H1 (cell line): ENCODE measurements around the gene ARCN1. TPM values are rescaled to one million over a fixed set of nuclear protein-coding genes. Genes with fewer than 3 reads are reported as not detected.

Source experiments
- CTCF ChIA-PET: fragments of 300-600 bp; sonication (Branson Sonifier 250); formaldehyde crosslinking; loops from one replicate; lab custom pipeline; 2021; ENCODE audit not compliant: partially characterized antibody; lab: Charles Lee
- POLR2A ChIA-PET: fragments of 300-600 bp; sonication (Branson Sonifier 250); formaldehyde crosslinking; loops from one replicate; lab custom pipeline; 2021; ENCODE audit warnings: inconsistent platforms; ENCODE audit not compliant: partially characterized antibody; lab: Charles Lee
- DNase-seq, 2 experiments: peaks; one replicate each; pipeline versions ENCODE4 v3.0.0 to v3.0.0-alpha.2; 2010 to 2022; ENCODE audit warnings: low spot score in 2 of 2, low read depth in 1 of 2, mixed read lengths in 1 of 2
- FAIRE-seq: peaks from 2 replicates; lab custom pipeline; 2011; peaks lifted over from hg19 to GRCh38; lab: Jason Lieb, UNC
- H2AFZ ChIP-seq: 2 replicates; pipeline ENCODE4 v1.8.1; 2012; ENCODE audit warnings: low read length, inconsistent platforms
- H2AK5ac ChIP-seq: 2 replicates; pipeline ENCODE4 v1.6.1; 2013; ENCODE audit warnings: low read depth, low read length
- H2BK120ac ChIP-seq: replicated peaks from 2 replicates; pipeline ENCODE3; 2013; ENCODE audit warnings: low read depth, low read length, inconsistent platforms
- H2BK12ac ChIP-seq: 2 replicates; pipeline ENCODE4 v1.6.1; 2013; ENCODE audit warnings: low read depth, low read length
- H2BK15ac ChIP-seq: 2 replicates; pipeline ENCODE4 v1.6.1; 2013; ENCODE audit warnings: low read length
- H2BK20ac ChIP-seq: 2 replicates; pipeline ENCODE4 v1.6.1; 2013; ENCODE audit warnings: low read length
- H2BK5ac ChIP-seq: 2 replicates; pipeline ENCODE4 v1.6.1; 2013; ENCODE audit warnings: low read depth, low read length
- H3K14ac ChIP-seq: 2 replicates; pipeline ENCODE4 v1.6.1; 2013; ENCODE audit warnings: inconsistent platforms; ENCODE audit not compliant: insufficient read length
- H3K18ac ChIP-seq: 2 replicates; pipeline ENCODE4 v1.6.1; 2013; ENCODE audit warnings: low read length; ENCODE audit errors: extremely low read depth
- H3K23ac ChIP-seq: 2 replicates; pipeline ENCODE4 v1.6.1; 2013; ENCODE audit warnings: inconsistent platforms; ENCODE audit not compliant: insufficient read length
- H3K23me2 ChIP-seq: 2 replicates; pipeline ENCODE4 v1.6.1; 2013; ENCODE audit warnings: low read depth, low read length
- H3K27ac ChIP-seq: 2 replicates; pipeline ENCODE4 v1.6.1; 2011; ENCODE audit warnings: low read depth, low read length, inconsistent platforms
- H3K27me3 ChIP-seq, 4 experiments: replicated peaks in 1 of 4; 1 replicate in 1 of 4; 2 replicates in 3 of 4; pipeline versions ENCODE4 v1.6.1 to v1.8.1; 2011 to 2013; ENCODE audit warnings: low read length in 3 of 4, mild to moderate bottlenecking in 3 of 4, inconsistent platforms in 2 of 4, mixed read lengths in 2 of 4, moderate library complexity in 1 of 4; ENCODE audit not compliant: control insufficient read depth in 3 of 4, insufficient read depth in 3 of 4; ENCODE audit errors: extremely low read depth in 1 of 4
- H3K36me3 ChIP-seq, 4 experiments: 2 replicates each; pipeline versions ENCODE4 v1.6.1 to v1.8.1; 2011 to 2013; ENCODE audit warnings: mild to moderate bottlenecking in 4 of 4, low read length in 3 of 4, moderate library complexity in 2 of 4, control low read depth in 1 of 4, inconsistent platforms in 1 of 4; ENCODE audit not compliant: insufficient read depth in 4 of 4, control insufficient read depth in 2 of 4
- H3K4ac ChIP-seq: replicated peaks from 2 replicates; pipeline ENCODE3; 2013; ENCODE audit warnings: low read length, low read depth, mixed read lengths, inconsistent platforms; ENCODE audit not compliant: insufficient read length
- H3K4me1 ChIP-seq, 4 experiments: replicated peaks in 1 of 4; 1 replicate in 1 of 4; 2 replicates in 3 of 4; pipeline versions ENCODE4 v1.6.1 to v1.8.1; 2011 to 2013; ENCODE audit warnings: low read length in 3 of 4, inconsistent platforms in 2 of 4, mixed read lengths in 1 of 4; ENCODE audit not compliant: insufficient read depth in 4 of 4, control insufficient read depth in 3 of 4
- H3K4me2 ChIP-seq, 2 experiments: 2 replicates each; pipeline versions ENCODE4 v1.6.1 to v1.8.1; 2011 to 2013; ENCODE audit warnings: low read depth in 2 of 2, low read length in 2 of 2, control low read depth in 1 of 2, inconsistent platforms in 1 of 2, mild to moderate bottlenecking in 1 of 2; ENCODE audit not compliant: insufficient read depth in 1 of 2
- H3K4me3 ChIP-seq, 4 experiments: fragments of 200-600, 300-600 bp in 1 of 4; sonication (generic), shearing (Covaris generic), sonication (Bioruptor Twin) in 1 of 4; 2 replicates each; pipeline versions ENCODE4 v1.5.1 to v1.8.1; 2011 to 2016; ENCODE audit warnings: low read length in 4 of 4, low read depth in 3 of 4, control low read depth in 2 of 4, inconsistent platforms in 2 of 4, mild to moderate bottlenecking in 2 of 4, mixed read lengths in 1 of 4, moderate library complexity in 1 of 4; ENCODE audit not compliant: insufficient read depth in 2 of 4; ENCODE audit errors: extremely low read depth in 1 of 4
- H3K56ac ChIP-seq: replicated peaks from 2 replicates; pipeline ENCODE3; 2013; ENCODE audit warnings: low read depth, mild to moderate bottlenecking, mixed read lengths, low read length, inconsistent platforms; ENCODE audit not compliant: insufficient read length
- H3K79me1 ChIP-seq: 2 replicates; pipeline ENCODE4 v1.6.1; 2013; ENCODE audit warnings: low read depth, low read length, control low read depth
- H3K79me2 ChIP-seq, 2 experiments: 2 replicates each; pipeline versions ENCODE4 v1.6.1 to v1.8.1; 2012 to 2013; ENCODE audit warnings: low read length in 2 of 2, mild to moderate bottlenecking in 2 of 2, inconsistent platforms in 1 of 2; ENCODE audit not compliant: insufficient read depth in 2 of 2, control insufficient read depth in 1 of 2
- H3K9ac ChIP-seq, 4 experiments: replicated peaks in 1 of 4; 1 replicate in 1 of 4; 2 replicates in 3 of 4; pipeline versions ENCODE4 v1.6.1 to v1.8.1; 2011 to 2013; ENCODE audit warnings: low read depth in 3 of 4, low read length in 3 of 4, control low read depth in 2 of 4, mild to moderate bottlenecking in 2 of 4, moderate library complexity in 2 of 4, inconsistent platforms in 1 of 4; ENCODE audit errors: extremely low read depth in 1 of 4
- H3K9me3 ChIP-seq, 2 experiments: 2 replicates each; pipeline versions ENCODE4 v1.6.1 to v1.8.1; 2012 to 2013; ENCODE audit warnings: mild to moderate bottlenecking in 2 of 2, moderate library complexity in 2 of 2, control low read depth in 1 of 2, inconsistent platforms in 1 of 2, low read depth in 1 of 2, low read length in 1 of 2, mixed read lengths in 1 of 2; ENCODE audit not compliant: insufficient read depth in 2 of 2
- H4K20me1 ChIP-seq, 2 experiments: replicated peaks in 1 of 2; 2 replicates each; pipeline versions ENCODE3 to v1.8.1; 2011 to 2013; ENCODE audit warnings: inconsistent platforms in 2 of 2, low read length in 2 of 2, mild to moderate bottlenecking in 1 of 2; ENCODE audit not compliant: insufficient read depth in 2 of 2, control insufficient read depth in 1 of 2
- H4K5ac ChIP-seq: 2 replicates; pipeline ENCODE4 v1.6.1; 2013; ENCODE audit warnings: low read length, low read depth, mixed read lengths, inconsistent platforms; ENCODE audit not compliant: insufficient read length
- H4K8ac ChIP-seq: 2 replicates; pipeline ENCODE4 v1.8.0; 2013; ENCODE audit warnings: mild to moderate bottlenecking, moderate library complexity, low read length, inconsistent platforms; ENCODE audit not compliant: insufficient read depth; ENCODE audit errors: extremely low read depth
- H4K91ac ChIP-seq: replicated peaks from 2 replicates; pipeline ENCODE3; 2013; ENCODE audit warnings: low read length, mixed read lengths, inconsistent platforms; ENCODE audit not compliant: insufficient read length
- BCL11A ChIP-seq, 2 experiments: IDR thresholded peaks; one replicate each; pipeline ENCODE4 v1.6.1; 2011; ENCODE audit warnings: low read depth in 2 of 2, low read length in 2 of 2, mild to moderate bottlenecking in 2 of 2
- CBX8 ChIP-seq: fragments of 300-800, 300-1000 bp; sonication (generic); IDR thresholded peaks from 2 replicates; pipeline ENCODE4 v1.7.1; 2016; ENCODE audit warnings: low read depth, low read length, borderline replicate concordance
- EP300 ChIP-seq, 2 experiments: IDR thresholded peaks; 1 replicate in 1 of 2; 2 replicates in 1 of 2; pipeline ENCODE4 v1.6.1; 2011 to 2012; ENCODE audit warnings: low read depth in 2 of 2, low read length in 2 of 2, mild to moderate bottlenecking in 2 of 2, borderline replicate concordance in 1 of 2, inconsistent platforms in 1 of 2, moderate library complexity in 1 of 2
- HDAC6 ChIP-seq: IDR thresholded peaks from one replicate; pipeline ENCODE4 v1.7.1; 2012; ENCODE audit warnings: low read depth, mild to moderate bottlenecking, inconsistent platforms, low read length, moderate library complexity
- POLR2AphosphoS5 ChIP-seq: IDR thresholded peaks from 2 replicates; pipeline ENCODE4 v1.6.1; 2011; ENCODE audit warnings: low read depth, low read length
- RXRA ChIP-seq: IDR thresholded peaks from 2 replicates; pipeline ENCODE4 v1.6.1; 2011; ENCODE audit warnings: low read depth, mild to moderate bottlenecking, low read length, moderate library complexity; ENCODE audit not compliant: insufficient read depth
- SP2 ChIP-seq: IDR thresholded peaks from 2 replicates; pipeline ENCODE4 v1.6.1; 2012; ENCODE audit warnings: mild to moderate bottlenecking, low read length, inconsistent platforms
- TAF7 ChIP-seq: optimal IDR thresholded peaks from 2 replicates; pipeline ENCODE3; 2011; ENCODE audit warnings: low read depth, mild to moderate bottlenecking, inconsistent platforms, low read length, moderate library complexity, borderline replicate concordance
- WGBS, 2 experiments: shearing (Covaris generic) in 1 of 2; methylation state at CpG; one replicate each; pipeline versions ENCODE4 v1.1.6 to v1.1.7; 2013 to 2015; ENCODE audit warnings: low lambda C conversion rate in 2 of 2, mixed read lengths in 2 of 2, inconsistent platforms in 1 of 2, low coverage in 1 of 2, missing lambda C conversion rate in 1 of 2; ENCODE audit not compliant: insufficient replicate concordance in 2 of 2, insufficient coverage in 1 of 2, insufficient read length in 1 of 2; ENCODE audit errors: extremely low coverage in 1 of 2, missing lambda C conversion rate in 1 of 2; 5-methylcytosine and 5-hydroxymethylcytosine counted together
- polyA plus RNA-seq, 7 experiments: library from polyadenylated mRNA; depleted of rRNA in 3 of 7; stranded (reverse) in 5 of 7; unstranded in 2 of 7; fragments of >200 nt in 5 of 7; fragments of 200-250 nt in 2 of 7; gene quantifications; 1 replicate in 5 of 7; 2 replicates in 1 of 7; 4 replicates in 1 of 7; pipeline versions ENCODE4 v1.2.1 to v1.2.3, GENCODE V29; 2011 to 2013; ENCODE audit warnings: missing spikeins in 2 of 7, mixed read lengths in 2 of 7
- total RNA-seq: library from RNA; stranded (reverse); fragmentation: NEBNext Ultra II Directional; extraction: Animal tissue kit (Norgen Biotek cat#: 25700); gene quantifications from 2 replicates; pipeline ENCODE4 v1.2.1, GENCODE V29; 2021
- TF ChIP-seq, protein P1 (sequence below): IDR thresholded peaks from 2 replicates; pipeline ENCODE4 v1.6.1; 2012; ENCODE audit warnings: low read length, inconsistent platforms

Gene ARCN1
- total and polyA plus RNA-seq, 2 of the 8 experiments (the other 6 are each of a cell fraction or from before 2014, with no cell fraction given), result 132 to 146 TPM

DNA sequence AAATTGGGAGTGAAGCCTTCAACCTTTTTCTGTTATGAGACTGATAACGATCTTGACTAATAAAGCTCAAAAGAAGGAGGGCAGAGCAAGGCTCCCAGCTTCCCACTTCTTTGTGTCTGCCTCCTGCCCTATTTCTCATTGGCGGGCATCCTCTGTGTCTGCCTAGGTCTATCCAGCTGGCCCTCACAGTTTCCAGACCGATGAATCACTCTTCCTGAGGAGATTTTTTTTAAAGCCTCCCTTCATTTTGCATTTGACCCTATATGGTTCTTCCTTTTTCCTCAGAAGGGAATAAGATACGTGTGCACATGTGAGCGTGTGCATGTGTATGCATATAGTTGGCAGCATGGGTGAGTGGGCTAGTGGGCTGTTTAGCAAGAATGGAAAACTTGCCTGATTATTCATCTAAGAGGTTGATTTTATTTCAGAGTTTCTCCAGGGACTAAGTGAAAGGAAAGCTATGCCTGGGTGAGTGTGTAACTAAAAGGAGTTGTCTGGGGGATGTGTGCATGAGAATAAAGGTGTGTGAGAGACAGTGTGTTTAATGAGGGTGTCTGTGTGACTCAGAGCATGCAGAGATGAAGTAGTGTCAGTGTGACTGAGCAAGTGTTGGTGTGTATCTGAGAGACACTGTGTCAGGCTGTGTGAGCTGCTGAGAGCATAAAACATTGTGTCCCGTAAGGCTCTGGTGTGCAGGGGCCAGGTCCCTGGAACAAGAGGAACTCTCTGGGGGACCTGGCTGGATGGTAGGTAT, 47.4 kb downstream of the ARCN1 start:
- Histone ChIP-seq H3K56ac (no peak overlapping the region), H2BK120ac (no peak overlapping the region), H4K91ac (no peak overlapping the region), H3K4me1 (peaks cover 13 to 48% (median 39%) of the 10 kb centered on the region in 4 experiments), H2BK15ac (peak overlapping the region; percentile 99; the same call in 1 of the 2 replicates), H2BK12ac (peak overlapping the region; percentile 98), H3K79me2 (peaks cover 7 to 27% of the 10 kb centered on the region in 2 experiments; a peak in 2 of 4 replicates), H3K4me2 (no peak overlapping the region; a peak in 1 of 4 replicates), H3K27me3 (no peaks in the 10 kb centered on the region), H2BK5ac (no peak overlapping the region), H3K4me3 (no peak overlapping the region), H2BK20ac (peak overlapping the region; percentile 97; the same call in 1 of the 2 replicates), H3K79me1 (peaks cover 15% of the 10 kb centered on the region), H3K36me3 (no peaks in the 10 kb centered on the region), H4K8ac (no peak overlapping the region), H4K5ac (no peak overlapping the region), H3K18ac (peak overlapping the region; percentile 79; the same call in 1 of the 2 replicates), H2AFZ (no peak overlapping the region), H3K9me3 (no peaks in the 10 kb centered on the region), H3K4ac (no peak overlapping the region), H3K9ac (0 out of 7 replicates have a peak overlapping the region, but pooled peaks of 1 of the 4 experiments have one; percentile 19), H2AK5ac (peak overlapping the region; percentile 91; the same call in 1 of the 2 replicates), H3K23ac (no peak overlapping the region), H3K23me2 (peaks cover 7% of the 10 kb centered on the region), H3K27ac (no peak overlapping the region), H4K20me1 (peaks cover 0 to 3% of the 10 kb centered on the region in 2 experiments), H3K14ac (no peak overlapping the region)
- DNase-seq (no peak), FAIRE-seq (no peak)
- ChIA-PET CTCF (interaction anchor here (0.8 to 10.4 kb wide), 6 partner anchors 10 to 69 kb away, joined by 3 to 155 read pairs (median 6); partner anchors contain the start of gene PHLDB1), POLR2A (interaction anchor here (1.1 to 28.7 kb wide), 4 partner anchors 13 to 48 kb away, joined by 3 to 574 read pairs (median 34); partner anchors contain the start of genes ARCN1 and PHLDB1)
- 88% methylated on average over 6 of the region's 6 CpGs; no CpG with 5 or more reads in 1 of the 2 experiments for WGBS, 2 experiments
- TF ChIP-seq, protein P1, sequence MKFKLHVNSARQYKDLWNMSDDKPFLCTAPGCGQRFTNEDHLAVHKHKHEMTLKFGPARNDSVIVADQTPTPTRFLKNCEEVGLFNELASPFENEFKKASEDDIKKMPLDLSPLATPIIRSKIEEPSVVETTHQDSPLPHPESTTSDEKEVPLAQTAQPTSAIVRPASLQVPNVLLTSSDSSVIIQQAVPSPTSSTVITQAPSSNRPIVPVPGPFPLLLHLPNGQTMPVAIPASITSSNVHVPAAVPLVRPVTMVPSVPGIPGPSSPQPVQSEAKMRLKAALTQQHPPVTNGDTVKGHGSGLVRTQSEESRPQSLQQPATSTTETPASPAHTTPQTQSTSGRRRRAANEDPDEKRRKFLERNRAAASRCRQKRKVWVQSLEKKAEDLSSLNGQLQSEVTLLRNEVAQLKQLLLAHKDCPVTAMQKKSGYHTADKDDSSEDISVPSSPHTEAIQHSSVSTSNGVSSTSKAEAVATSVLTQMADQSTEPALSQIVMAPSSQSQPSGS, result no peak
- TF ChIP-seq RXRA, result no peak
- no peak for TF ChIP-seq POLR2AphosphoS5
- TF ChIP-seq EP300 (IDR thresholded peaks at IDR 0.05; ENCODE audit: borderline replicate concordance in 1 of 2, low read depth in 2 of 2, low read length in 2 of 2), result no peak
- no peak for TF ChIP-seq SP2
- TF ChIP-seq TAF7, result no peak
- no peak for TF ChIP-seq HDAC6
- TF ChIP-seq BCL11A (IDR thresholded peaks at IDR 0.05; ENCODE audit: low read depth in 2 of 2, low read length in 2 of 2), result no peak
- TF ChIP-seq CBX8, result no peak
